Measurements from ENCODE around the gene PNMA8A.

- TF ChIP-seq CTCF (IDR thresholded peaks at IDR 0.05; ENCODE audit: poor library complexity, severe bottlenecking) (no peak), EZH2 (IDR thresholded peaks at IDR 0.05; ENCODE audit: borderline replicate concordance, insufficient read depth, low read length, poor library complexity, severe bottlenecking) (no peak), TAF1 (IDR thresholded peaks at IDR 0.05; ENCODE audit: low read depth) (no peak), POLR2AphosphoS5 (IDR thresholded peaks at IDR 0.05) (no peak), SMC3 (conservative IDR thresholded peaks at IDR 0.05; ENCODE audit: poor library complexity) (no peak), EP300 (conservative IDR thresholded peaks at IDR 0.05; ENCODE audit: poor library complexity, severe bottlenecking) (no peak), RAD21 (conservative IDR thresholded peaks at IDR 0.05) (no peak), REST (IDR thresholded peaks at IDR 0.05; ENCODE audit: borderline replicate concordance) (no peak), MXI1 (conservative IDR thresholded peaks at IDR 0.05; ENCODE audit: poor library complexity, severe bottlenecking) (no peak)
Measured at GRCh38 chr19:46426035-46426505, 45.3 kb downstream of the PNMA8A start.

All from neural cell (in vitro differentiated cells).